Astrocyte of the cerebellum (primary cell): ENCODE results near the gene ATP6V1E1.

ENCODE experiments used
- DNase-seq: peaks from one replicate; pipeline ENCODE4 v3.0.0-alpha.2; 2011; ENCODE audit warnings: low read depth
- H3K4me3 ChIP-seq: 2 replicates; pipeline ENCODE4 v1.5.1; 2011; ENCODE audit warnings: mild to moderate bottlenecking, low read depth, low read length, moderate library complexity
- CTCF ChIP-seq: IDR thresholded peaks from 2 replicates; pipeline ENCODE4 v1.5.1; 2012; ENCODE audit warnings: low read length, low read depth, moderate library complexity, mild to moderate bottlenecking; ENCODE audit errors: missing control alignments
- in situ Hi-C: cut with HindIII; loops from 2 replicates; pipeline ENCODE4 v1.10.0; 2017; ENCODE audit warnings: low sequenced_read_pairs

The ATP6V1E1 gene

GRCh38 chr22:17588606-17589005 is 39.9 kb downstream of the ATP6V1E1 start:
- TF ChIP-seq CTCF: no peak
- no peak for DNase-seq
- H3K4me3 ChIP-seq: no peak overlapping the region

GRCh38 chr22:17587629-17588028 is 40.9 kb downstream of the ATP6V1E1 start:
- no peak overlapping the region for H3K4me3 ChIP-seq
- TF ChIP-seq CTCF: no peak
- no peak for DNase-seq
- in situ Hi-C loops: no loop called here

More at GRCh38 chr22:17588606-17589005, 39.9 kb downstream of the ATP6V1E1 start:
- in situ Hi-C loops: no loop called here

- DNase-seq: no peak
- H3K4me3 ChIP-seq: no peak overlapping the region
- TF ChIP-seq CTCF: no peak
- in situ Hi-C loops: no loop called here
These were observed 41.6 kb downstream of the ATP6V1E1 start for GRCh38 chr22:17586831-17587440.

GRCh38 chr22:17583151-17583550 is 45.4 kb downstream of the ATP6V1E1 start:
- TF ChIP-seq CTCF: no peak
- in situ Hi-C loops: no loop called here
- no peak overlapping the region for H3K4me3 ChIP-seq
- DNase-seq: no peak

GRCh38 chr22:17581631-17582030 is 46.9 kb downstream of the ATP6V1E1 start:
- no peak for DNase-seq
- in situ Hi-C loops: no loop called here
- no peak overlapping the region for H3K4me3 ChIP-seq
- no peak for TF ChIP-seq CTCF

- H3K4me3 ChIP-seq: no peak overlapping the region
- no peak for DNase-seq
- in situ Hi-C loops: no loop called here
- TF ChIP-seq CTCF: no peak
These were observed 47.5 kb downstream of the ATP6V1E1 start for GRCh38 chr22:17581056-17581455.
